Smooth muscle cell of the brain vasculature (primary cell): ENCODE results near the gene ALOX5.

Experiments
- DNase-seq: peaks from one replicate; pipeline ENCODE4 v3.0.0-alpha.2; 2012; ENCODE audit warnings: low read depth, low spot score

The ALOX5 gene

DNA sequence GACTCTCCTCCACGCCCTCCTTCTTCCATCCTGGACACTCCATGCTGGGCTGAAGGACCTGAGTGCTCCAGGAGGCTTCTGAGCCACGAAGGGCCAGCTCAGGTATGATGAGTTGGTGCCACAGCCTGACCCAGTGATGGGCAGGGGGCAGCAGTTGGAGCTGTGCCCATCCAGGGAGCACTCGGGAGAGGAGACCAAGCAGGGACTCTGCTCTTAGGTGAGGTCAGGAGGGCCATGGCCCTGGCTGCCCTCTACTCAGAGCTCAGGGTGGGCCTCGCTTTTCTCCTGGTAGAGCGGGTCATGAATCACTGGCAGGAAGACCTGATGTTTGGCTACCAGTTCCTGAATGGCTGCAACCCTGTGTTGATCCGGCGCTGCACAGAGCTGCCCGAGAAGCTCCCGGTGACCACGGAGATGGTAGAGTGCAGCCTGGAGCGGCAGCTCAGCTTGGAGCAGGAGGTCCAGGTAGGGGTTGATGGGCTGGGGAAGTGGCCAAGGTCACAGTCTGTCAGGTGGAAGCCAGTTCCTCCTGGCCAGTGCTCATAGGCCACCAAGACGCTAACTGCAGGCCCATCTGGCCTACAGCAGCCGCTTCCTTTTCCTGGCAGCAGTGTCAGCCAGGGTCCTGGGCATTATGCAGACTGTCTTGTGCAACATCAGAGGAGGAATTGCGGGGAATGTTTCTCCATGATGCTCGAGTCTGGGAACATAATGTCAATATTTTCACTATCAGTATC is 50.8 kb downstream of the ALOX5 start:
- DNase-seq = no peak

DNA sequence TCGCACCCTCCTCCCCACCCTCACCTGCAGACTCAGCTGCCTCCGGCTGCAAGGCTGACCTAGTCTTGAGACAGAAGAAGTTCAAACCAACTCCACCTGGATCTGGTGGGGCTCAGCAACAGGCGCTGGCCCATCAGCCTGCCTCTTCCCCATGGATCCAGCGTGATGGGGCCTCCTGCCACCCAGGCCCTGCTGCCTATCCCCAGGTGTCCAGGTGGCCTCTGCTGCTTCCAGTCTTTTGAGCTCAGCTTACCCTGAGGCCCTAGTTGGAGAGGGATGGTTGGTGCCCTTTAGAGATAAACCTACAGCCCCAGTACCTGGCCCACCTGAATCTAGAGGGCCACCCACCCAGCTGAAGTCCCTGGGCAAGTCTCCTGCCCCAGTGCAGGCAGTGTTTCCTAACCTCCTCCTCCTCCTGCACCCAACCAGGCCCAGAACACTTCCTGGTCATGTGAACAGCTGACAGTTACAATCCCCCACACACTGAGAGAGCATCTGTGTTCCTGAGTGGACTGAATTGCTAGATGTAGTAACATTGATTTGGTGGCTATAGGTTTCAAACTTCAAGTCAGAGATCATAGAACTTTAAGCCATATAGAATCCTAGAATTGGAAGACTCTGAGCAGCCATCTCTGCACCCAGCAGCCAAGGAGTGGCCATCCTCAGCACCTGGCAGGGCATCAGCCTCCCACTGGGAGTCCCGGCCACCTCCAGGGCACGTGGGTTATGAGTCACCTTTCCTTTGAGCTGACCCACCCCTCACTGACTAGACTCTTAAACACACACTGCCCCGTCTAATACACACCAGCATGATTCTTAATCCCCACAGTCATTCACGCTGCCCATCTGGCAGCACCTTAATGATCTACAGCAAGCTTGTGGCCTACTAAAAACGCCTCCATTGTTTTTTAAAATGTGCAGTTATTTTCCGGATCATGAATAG is 51.9 kb downstream of the ALOX5 start:
- no peak for DNase-seq

DNA sequence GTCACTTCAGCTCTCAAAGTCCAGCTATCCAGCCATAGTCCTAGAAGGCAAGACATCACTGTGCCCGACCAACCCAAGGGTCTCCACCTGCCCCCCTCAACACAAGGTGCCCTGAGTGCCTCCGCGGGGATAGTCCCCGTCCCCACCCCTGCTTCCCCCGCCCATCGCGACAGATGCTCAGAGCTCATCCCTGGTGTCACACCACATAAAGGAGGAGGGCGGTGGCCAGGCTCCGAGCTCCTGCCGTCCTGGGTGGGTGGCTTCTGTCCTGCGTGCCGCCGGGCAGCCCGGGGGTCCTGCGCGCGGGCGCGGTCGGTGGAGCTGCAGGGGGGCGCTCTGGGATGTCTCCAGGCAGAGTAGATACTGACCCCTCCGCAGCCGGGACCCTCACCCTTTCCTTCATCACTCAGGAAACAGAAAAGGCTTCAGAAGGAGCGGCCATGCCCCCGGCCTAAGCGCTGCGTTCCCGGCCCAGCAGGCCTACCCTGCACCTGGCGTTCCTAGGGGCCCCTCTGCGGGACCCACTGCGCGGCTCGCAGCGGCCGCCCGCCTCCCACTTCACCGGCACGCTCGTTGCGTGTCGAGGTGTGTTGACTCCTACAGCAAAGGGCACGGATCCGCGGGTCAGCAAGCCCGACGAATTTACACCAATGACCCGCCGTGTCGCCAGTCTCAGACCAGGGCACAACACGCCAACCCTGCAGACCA is 53.4 kb downstream of the ALOX5 start:
- DNase-seq = no peak

DNA sequence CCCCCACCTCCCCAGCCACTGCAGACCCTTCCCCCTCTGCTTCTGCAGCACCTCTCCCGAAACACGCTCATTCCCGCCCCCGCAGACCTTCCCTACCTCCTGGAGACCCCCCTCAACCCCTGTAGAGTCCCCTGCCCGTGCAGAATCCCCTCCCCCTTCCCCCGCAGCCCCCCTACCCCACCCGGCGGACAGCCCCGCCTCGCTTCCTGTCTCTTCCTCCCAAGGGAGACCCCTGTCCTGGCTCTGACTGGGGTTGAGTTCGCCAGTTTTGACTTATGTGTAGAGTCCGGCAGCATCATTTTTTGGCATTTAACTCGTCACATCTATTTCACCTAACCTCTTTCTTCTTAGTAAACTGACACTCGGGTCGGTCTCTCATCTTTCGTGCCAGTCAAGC is 54.0 kb downstream of the ALOX5 start:
- DNase-seq = no peak

DNA sequence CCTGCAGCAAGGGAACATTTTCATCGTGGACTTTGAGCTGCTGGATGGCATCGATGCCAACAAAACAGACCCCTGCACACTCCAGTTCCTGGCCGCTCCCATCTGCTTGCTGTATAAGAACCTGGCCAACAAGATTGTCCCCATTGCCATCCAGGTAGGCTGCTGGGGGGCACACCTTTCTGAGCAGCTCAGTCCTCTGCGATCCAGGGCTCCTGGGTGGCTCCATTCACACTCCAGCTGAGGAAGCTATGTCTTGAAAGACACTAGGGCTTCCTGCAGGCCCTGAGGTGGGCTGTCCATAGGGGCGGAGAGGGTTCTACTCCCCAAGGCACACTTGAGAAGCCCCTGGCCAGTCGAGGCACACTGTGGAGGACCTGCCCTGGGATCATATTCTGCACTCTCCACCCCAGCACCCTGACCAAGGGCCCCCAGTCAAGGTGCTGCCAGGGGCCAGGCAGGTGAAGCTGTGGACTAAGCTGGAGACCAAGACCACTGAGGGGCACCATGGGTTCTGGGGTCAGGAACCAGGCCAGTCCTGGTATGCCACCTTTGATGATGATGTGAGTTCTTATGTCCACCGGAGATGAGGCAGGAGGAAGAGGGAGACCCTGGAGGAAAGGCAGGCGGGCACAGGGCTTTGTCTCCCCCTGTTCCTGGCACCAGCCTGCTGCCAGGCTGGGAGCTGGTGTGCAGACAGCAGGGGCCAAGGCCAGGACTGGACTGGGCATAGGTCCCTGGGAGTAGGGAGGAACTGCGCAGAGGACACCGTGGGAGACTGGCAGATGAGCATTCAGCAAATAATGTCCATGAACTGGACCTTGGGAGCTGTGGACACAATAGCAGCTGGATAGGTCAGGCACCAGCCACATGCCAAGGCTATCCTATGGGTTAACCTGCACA is 54.8 kb downstream of the ALOX5 start:
- no peak for DNase-seq

DNA sequence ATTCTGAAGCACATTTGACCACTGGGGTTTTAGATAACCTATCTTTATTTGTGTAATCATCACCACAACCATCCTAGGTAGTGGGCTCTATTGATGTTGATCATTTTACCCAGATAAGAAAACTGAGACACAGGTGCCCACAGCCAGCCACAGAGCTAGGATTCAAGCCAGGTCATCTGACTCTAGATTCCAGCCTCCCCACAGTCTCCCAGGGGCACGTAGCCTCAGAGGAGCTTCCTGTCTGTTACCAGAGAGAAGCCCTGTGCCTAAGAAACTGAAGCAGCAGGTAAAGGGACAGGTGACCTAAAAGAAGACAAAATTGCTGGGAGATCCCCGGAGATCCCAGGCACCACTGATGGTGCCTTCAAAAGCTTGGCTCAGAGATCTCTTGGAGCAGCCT is 55.8 kb downstream of the ALOX5 start:
- DNase-seq = no peak

DNA sequence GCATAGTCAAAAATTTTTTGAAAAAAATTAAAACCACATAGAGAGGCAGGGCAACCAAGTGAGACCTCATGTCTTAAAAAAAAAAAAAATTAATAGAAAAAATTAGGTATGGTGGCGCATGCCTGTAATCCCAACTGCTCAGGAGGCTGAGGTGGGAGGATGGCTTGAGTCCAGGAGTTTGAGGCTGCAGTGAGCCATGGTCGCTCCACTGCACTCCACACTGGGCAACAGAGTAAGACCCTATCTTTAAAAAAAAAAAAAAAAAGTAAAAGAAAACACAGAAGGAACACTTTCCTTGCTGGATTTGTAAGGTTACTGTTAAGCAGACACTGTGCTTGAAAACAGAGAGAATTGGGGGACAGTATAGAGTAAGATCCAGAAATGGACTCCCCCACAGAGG is 58.1 kb downstream of the ALOX5 start:
- DNase-seq = no peak

DNA sequence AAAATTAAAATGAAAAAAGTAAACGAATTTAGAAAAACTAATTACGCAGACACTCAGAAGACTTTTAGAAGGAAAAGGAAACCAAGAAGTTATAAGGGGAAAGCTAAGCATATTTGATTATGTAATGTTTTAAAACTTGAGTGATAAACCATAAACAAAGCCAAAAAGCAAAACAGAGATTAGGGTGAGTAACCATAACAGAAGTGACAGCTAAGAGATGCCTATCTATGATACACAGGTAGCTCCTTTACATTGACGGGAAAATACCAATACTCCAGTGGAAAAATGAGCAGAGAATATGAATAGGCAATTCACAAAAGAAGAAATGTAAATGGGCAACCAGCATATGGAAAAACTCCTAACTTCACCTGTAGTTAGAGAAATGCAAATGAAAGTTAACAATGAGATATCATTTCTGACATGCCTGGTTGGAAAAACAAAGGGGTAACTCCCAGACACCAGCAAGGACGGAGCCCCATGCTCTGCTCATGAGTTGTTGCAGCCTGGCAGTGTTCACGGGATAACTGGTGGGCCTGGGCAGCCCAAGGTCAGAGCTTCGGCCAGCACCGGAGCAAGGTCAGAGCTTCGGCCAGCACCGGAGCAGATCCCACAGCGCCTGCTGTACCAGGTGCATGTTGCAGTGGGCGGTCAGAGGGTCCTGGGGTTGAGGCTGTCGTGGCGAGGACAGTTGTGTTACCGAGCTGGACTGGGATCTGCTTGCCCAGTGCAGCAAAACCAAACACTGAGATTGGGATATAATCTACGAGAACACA is 58.9 kb downstream of the ALOX5 start:
- no peak for DNase-seq

DNA sequence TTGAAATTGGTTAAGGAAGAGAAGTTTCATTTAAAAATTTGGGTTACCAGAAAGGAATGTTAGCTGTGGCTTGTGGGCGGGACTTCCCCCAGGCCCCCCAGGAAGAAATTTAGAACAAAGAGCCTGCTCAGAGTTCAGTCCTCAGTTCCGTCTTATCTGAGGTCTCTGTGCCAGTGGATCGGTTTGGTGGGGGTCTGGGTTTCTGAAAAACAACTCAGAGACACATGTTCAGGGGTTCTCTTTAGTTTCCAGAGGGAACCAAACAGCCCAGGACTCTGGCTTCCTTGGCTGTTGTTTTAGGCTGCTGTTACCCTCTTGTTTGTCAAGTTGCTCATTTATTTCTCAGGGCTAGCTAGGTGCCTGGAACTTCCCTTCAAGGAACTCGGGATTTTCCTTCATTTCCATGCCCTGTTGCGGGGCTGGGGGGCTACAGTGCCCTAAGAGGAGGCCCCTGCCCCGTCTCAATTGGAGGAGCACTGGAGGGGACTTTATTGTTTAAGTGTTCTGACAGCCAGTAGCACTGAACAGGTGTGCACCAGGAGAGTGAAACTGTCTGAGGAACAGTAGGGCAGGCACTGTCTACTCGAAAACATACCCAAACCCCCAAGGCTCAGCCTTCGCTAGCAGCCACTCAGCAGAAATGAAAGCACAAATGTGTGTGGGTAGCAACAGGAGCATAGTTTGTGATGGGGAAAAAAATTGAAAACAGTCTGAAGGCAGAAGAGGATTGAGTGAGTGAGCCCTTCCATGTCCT is 59.9 kb downstream of the ALOX5 start:
- DNase-seq = no peak

DNA sequence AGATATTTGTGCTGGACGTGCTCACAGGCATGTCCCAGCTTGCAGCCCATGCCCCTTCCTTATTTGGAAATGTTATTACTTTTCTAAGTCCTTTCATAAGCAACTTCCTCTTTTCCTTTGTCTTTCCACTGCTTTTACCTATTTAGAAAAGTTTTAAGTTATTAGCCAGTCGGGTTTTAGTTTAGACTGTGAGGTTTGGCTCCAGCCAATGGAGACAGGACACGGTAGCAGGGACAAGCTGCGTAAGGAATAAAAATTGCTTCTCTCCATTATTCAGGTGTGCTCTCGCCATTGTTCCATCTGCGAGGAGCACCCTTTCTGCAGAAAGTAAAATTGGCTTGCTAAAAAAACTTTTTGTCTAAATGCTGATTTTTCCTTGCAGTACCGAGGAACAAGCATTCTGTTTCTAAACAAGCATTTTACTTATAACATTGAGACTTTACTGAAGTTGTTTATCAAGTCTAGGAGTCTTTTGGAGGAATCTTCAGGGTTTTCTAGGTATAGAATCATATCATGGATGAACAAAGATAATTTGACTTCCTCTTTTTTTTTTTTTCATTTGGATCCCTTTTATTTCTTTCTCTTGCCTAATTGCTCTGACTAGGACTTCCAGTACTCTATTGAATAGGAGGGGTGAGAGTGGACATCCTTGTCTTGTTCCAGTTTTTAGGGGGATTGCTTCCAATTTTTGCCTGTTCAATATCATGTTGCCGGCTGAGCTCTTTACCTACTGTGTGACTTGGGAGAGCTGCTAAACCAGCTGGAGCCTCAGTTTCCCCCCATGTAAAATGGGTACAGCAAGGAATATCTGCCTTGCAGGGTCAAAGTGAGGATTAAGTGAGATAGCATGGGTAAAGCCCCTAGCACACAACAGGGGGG is 63.8 kb downstream of the ALOX5 start:
- DNase-seq = no peak

DNA sequence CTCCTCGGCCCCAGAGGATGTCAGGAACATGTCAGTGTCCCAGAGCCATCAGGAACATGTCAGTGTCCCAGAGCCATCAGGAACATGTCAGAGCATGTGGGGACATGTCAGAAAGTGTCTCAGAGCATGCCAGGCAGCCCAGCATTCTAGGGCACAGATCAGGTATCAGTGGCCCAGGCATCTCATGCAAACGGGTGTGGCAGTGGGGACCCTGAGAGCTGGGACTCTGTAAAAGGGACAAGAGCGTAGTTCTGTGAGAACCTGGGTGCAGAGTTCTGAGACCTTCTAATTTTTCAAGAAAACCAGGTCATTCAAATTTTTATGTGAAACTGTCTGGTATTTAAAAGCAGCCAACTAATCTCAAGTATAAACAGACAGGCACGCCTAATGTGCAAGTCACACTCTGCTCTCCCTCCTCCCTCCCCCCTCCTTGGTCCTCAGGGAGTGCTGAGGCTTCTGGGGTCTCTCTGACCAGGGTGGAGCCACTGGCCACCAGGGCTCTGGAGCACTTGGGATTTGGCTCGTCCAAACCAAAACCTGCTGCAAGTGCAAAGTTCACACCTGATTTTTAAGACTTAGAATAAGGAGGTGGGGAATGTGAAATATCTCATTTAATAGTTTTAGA is 64.6 kb downstream of the ALOX5 start:
- no peak for DNase-seq

DNA sequence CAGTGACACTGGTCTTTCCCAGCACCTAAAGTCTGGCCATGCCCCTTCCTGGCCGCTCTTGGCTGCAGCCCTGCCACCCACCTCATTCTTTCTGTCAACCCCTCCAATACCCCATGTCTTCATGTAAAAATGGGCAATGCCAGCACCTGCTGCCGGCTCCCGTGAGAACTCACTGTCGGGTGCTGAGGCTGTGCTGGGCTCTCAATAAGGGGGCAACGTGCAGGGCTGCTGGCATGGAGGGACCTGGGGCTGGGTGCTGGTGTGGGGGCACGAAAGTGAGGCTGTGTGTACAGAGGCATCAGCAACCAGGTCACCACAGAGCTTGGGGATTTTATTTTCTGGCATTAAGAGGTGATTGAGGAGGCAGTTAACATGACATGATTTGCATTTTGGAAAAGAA is 65.3 kb downstream of the ALOX5 start:
- DNase-seq = no peak

DNA sequence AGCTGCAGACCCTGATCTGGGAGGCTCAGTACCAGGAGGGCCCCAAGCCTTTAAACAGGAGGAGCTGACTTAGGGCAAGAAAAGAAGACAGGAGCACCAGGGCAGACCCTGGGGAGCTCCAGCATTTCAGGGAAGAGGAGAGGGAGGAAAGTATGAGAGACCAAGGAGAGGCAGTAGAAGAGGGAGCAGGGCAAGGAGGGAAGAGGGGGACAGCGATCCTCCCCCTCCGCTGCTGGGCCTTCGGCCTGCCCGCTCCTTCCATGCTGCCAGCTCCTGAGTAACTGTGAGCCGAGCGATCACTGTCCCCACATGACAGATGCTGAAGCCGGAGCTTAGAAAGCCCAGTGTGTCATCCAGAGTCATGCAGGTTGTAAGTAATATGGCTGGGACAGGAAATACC is 65.9 kb downstream of the ALOX5 start:
- DNase-seq = no peak

DNA sequence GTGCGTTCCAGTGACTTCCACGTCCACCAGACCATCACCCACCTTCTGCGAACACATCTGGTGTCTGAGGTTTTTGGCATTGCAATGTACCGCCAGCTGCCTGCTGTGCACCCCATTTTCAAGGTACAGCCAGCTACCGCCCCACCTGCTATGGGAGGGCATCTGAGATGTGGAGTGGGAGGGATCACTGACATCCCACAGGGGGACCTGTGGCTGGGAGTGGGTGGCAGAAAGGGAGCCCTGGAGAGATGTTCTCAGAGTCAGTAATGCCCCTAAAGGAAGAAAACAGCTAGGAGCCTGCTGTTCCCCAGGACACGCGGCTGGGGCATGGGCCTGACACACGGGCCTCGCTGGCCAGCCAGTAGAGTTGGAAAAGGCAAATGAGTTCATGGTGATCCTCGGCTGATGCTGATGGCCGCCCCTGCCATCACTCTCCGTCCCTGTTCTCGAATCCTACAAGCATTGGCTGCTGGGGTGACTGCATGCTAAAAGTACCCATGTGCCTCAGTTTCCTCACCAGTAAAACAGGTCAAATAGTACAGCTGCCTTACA is 66.6 kb downstream of the ALOX5 start:
- no peak for DNase-seq

DNA sequence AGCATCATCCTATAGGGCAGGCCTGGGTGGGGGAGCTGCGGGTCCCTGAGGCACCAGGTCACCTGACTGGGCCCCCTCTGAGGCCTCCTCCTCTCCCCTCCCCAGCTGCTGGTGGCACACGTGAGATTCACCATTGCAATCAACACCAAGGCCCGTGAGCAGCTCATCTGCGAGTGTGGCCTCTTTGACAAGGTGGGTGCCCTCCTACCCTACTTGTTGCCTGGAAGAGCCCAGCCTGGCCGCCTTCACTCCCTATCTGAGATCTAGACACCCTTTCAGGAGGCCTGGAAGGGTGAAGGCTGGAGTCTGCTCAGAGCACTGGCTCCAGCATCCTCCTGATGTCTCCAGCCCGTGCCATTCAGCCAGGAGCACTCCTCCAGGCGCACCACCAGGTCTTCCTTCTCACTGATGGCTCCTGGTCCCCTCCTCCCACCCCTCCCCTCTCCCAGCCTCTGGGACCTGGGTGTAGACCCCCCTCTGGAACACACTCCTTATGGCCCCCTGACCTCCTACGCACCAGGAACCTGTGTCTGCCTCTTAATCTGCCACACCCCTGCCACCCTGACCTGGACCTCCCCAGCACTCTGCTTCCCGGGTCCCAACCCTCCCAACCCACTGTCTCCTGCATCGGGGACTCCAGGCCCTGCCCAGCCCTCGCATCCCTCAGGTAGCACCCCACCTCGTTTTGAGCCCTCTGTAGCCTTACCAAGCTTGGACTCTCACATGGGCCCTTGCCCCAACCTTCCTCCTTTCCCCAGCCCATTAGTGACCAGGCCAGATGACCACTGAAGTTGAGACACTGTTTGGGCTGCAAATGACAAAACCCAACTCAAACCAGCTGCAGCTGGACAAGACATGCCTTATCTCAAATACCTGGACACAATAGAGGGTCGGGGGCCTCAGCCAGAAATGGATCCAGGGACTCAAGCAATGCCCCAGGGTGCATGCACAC is 67.5 kb downstream of the ALOX5 start:
- DNase-seq = no peak

DNA sequence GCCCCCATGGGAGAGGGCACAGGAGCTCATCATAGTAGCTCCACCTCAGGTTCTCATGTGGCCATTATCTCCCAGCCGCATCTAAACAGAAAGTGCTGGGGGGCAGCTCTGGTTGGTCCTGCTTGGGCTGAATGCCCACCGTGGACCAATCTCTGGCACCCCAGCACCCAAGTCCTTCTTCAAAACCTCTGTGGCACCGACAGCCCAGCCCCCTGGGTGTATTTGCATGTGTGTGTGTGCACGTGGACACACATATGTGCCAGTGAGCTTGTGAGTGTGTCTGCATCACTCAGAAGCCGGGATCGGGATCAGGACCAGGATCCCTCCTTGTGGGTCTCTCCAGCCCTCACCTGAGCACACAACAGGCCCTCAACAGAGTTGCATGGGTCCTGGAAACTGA is 68.2 kb downstream of the ALOX5 start:
- no peak for DNase-seq

DNA sequence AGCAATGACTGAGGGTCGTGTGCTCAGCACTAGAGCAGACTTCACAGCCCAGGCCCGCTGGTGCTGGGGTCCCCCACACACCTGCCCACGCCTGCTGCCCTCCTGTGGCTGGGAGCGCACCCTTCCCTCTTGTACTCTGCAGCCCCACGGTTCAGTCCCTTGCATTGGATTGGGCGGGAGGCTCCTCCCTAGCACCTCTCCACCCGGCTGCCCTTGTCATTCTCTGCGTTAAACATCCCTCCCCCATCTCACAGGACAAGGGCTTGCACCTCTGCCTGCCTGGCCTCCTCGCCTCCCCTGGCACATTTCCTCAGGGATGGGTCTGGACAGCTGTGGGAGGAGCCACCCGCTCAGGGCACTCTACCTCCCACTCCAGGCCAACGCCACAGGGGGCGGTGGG is 68.6 kb downstream of the ALOX5 start:
- no peak for DNase-seq
